Upper lobe of left lung (tissue), 4 donors: ENCODE measurements around the gene SCUBE2.

Experiments used
- CTCF ChIP-seq, 6 experiments: fragments of 450-650 bp in 4 of 6; fragments of 200-600 bp in 2 of 6; sonication (generic) in 2 of 6; IDR thresholded peaks; one replicate each; pipeline ENCODE4 v1.5.1; 2016 to 2019; ENCODE audit warnings: antibody characterized with exemption in 6 of 6
- EP300 ChIP-seq, 4 donors: sonication (generic); formaldehyde crosslinking; IDR thresholded peaks; one replicate each; pipeline ENCODE4 v1.5.1; 2017; ENCODE audit warnings: antibody characterized with exemption in 4 of 4, control low read depth in 2 of 4
- POLR2A ChIP-seq, 4 donors: fragments of 450-650 bp; IDR thresholded peaks; one replicate each; pipeline ENCODE4 v1.5.1; 2016 to 2017; ENCODE audit warnings: antibody characterized with exemption in 4 of 4, mild to moderate bottlenecking in 2 of 4
- POLR2AphosphoS5 ChIP-seq, 2 donors: sonication (generic); formaldehyde crosslinking; IDR thresholded peaks; one replicate each; pipeline ENCODE4 v1.5.1; 2017; ENCODE audit warnings: antibody characterized with exemption in 2 of 2

- TF ChIP-seq CTCF (IDR thresholded peaks at IDR 0.05), result no peak
- TF ChIP-seq EP300 (IDR thresholded peaks at IDR 0.05), result no peak
- no peak for TF ChIP-seq POLR2AphosphoS5 (IDR thresholded peaks at IDR 0.05)
- TF ChIP-seq POLR2A (IDR thresholded peaks at IDR 0.05), result no peak
These were observed 110.9 kb downstream of the SCUBE2 start for GRCh38 chr11:8980485-8980884.
